Putamen (tissue), 1 donor: Measurements from ENCODE around the gene KIF1C.
A peak's percentile ranks its signal among the peaks of the same experiment; 100 is the strongest.

Experiments
- DNase-seq: peaks from one replicate; pipeline ENCODE4 v3.0.0-alpha.2; 2016; ENCODE audit warnings: low spot score

The KIF1C gene

DNA sequence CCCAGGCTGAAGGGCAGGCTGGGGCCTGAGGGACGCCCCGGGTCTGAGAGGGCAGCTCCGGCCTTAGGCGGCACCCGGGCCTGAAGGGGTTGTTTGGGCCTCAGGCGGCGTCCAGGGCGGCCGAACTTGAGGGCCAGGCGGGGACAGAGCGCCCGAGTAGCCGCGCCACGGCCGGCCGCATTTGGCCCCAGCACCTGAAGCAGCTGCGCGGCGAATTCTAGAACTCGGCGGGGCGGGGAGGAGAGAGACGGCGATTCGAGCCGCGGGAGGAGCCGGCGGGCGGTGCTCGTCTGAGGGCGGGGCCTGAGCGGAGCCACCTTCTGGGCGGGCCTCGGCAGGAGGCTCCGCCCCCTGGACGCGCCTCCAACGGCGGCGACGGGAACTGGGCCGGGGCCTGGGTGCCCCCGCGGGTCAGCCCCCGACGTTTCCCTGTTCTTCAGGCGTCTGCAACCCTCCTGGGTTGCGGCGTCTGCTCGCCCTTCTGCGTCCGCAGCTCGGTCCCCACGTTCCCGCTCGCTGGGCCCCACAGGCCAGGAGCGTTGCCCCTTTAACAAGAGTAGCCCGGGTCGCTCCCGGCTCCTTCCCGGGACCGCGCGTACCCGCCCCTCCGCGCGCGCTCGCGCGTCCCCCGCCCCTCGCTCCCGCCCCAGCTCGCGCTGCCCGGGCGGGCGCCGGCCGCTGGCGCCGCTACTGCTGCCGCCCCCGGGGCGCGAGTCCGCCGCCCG lies at the start of gene KIF1C, which contains the start of gene INCA1:
KIF1C (plus strand) TSS at position 649 of the 725 bp plus-strand sequence. CDS start 2,297 bp downstream, outside the sequence.
INCA1 (minus strand) TSS at position 221 of the 725 bp plus-strand sequence. CDS start 3,085 bp downstream, outside the sequence.
- peak; percentile 93 for DNase-seq

- peak; percentile 89 for DNase-seq
Measured at GRCh38 chr17:4948166-4948930, 49.4 kb upstream of the KIF1C start, which contains the start of gene PFN1. Gene PFN1, minus strand, starts transcription at chr17:4948530. Its CDS starts 136 bp downstream, at chr17:4948394.

- peak; percentile 88 for DNase-seq
Measured at GRCh38 chr17:4948931-4949320, 48.8 kb upstream of the KIF1C start.

DNA sequence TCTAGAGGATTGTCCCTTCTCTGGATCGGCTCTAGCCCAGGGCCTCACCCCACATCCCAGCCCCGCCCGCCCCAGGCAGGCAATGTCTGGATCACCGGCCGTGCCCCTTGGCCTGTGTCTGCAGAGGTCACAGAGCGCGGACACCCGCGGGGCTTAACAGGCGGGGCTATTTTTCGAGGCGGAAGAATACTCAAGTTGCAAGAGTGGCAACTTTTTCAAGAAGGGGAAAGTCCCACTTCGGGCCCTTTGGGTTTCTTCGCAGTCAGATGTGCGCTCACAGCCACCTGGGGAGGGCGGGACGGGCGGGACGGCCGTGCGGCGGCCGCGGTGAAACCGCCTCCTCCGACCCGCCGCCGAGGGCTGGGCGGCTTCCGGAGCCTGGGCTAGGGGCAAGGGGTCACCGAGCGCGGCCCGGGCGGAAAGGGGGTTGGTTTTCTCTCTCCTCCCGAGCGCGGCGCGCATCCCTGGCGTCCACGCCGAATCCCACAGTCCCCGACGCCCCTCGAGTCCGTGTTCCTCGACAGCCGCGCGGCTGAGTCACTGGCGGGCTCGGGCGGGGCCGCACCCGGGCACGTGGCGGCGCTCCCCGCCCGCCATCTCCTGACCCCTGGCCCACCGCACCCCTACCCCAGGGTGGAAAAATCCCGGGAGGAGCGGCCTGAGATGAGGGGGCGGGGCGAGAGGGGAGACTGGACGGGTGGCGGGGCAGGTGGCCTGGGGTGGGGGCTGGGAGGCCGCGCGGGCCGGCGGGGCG lies 48.3 kb upstream of the KIF1C start:
- no peak for DNase-seq

DNA sequence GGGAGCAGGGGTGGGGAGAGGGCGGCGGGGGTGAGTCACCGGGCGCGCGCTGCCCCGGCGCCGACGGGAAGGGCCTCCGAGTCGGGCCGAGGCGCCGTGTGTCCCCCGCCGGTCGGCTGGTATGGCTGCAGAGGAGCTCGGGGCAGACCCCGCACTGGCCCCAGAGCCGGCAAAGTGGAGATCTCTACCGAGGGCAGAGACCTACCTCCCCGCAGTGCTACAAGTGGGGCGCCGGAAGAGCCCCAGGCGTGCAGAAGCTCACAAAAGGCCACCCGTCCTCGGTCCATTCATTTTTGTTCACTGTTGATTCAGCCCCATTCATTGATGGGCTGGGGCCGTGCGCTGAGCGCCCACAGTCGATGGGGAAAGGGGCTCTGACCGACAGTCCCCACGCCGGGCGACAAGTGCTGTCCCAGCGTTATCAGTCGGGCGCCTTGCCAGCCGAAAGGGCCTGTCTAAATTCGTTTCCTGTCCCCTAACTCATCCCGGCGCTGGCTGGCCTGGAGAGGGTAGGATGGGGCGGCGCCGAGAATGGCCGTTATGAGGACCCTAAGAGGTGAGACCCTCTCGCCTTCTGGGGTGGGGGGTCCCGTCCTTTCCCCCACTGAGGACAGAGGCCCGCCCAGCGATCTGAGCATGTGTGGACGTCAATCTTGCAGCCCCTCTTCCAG lies 47.5 kb upstream of the KIF1C start:
- DNase-seq, result no peak

DNA sequence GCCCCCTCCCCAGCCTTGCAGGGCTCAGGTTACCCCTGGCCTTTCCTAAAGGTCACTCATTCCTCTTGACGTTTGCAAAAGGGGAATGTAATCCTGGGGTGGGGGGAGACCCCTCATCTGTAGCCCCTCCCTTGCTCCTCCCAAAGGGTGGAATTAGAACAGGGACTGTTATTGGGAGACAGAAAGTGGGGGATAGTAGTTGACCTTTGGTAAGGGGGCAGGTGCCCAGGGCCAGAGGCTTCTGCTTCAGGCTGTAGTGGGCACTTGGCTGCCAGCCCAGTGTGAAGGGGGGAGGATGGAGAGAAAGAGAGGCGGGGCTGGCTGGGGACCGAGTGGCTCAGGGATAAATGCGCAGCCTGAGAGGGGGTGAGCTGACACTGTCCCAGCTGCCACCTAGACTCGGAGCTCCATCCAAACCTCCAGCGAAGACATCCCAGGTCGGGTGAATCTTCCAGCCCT lies 47.0 kb upstream of the KIF1C start, which contains the start of gene ENO3:
ENO3 (plus strand) TSS at position 374 of the 459 bp plus-strand sequence. CDS start 711 bp downstream, outside the sequence.
- no peak for DNase-seq

DNA sequence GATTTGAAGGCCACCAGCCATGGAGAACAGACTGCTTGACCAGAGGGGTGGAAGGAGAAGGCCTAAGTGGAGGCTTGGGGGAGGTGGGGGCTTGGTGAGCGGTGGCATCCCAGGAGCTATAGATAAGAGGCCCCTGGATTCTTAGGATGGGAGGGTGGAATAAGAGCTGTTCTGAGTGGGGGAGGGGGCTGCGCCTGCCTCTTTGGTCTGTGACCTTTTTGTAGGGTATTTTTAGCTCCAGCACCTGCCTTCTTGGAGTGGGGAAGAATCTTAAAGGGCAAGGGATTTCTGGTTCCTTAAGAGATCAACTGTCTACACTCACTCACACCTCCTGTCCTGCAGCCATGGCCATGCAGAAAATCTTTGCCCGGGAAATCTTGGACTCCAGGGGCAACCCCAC lies 46.3 kb upstream of the KIF1C start:
- no peak for DNase-seq

DNA sequence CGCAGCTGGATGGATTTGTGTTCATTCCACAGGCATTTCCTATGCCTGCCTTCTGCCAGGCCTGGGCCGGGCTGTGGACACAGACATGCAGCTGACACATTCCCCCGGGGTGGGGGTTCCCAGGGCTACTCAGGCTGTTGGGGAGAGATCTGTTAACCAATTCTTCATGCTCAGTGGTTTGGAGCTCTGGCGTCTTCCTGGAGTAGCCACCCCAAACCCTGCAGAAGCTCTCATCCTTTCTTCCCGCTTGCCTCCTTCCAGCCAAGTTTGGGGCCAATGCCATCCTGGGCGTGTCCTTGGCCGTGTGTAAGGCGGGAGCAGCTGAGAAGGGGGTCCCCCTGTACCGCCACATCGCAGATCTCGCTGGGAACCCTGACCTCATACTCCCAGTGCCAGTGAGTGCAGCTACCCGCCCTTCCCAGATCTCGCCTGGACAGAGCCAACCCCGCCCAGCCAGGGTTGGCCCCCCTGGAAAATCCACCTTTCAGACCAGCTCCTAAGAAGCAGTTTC lies 44.2 kb upstream of the KIF1C start:
- no peak for DNase-seq

DNA sequence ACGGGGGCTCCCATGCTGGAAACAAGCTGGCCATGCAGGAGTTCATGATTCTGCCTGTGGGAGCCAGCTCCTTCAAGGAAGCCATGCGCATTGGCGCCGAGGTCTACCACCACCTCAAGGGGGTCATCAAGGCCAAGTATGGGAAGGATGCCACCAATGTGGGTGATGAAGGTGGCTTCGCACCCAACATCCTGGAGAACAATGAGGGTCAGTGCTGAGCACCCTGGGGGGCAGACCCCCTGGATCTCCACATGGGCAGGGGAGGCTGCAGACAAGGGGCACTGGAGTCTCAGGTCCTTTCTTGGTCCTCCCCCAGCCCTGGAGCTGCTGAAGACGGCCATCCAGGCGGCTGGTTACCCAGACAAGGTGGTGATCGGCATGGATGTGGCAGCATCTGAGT lies 42.7 kb upstream of the KIF1C start:
- no peak for DNase-seq

GRCh38 chr17:4956493-4957061 lies 41.2 kb upstream of the KIF1C start:
- no peak for DNase-seq

- DNase-seq, result no peak
Measured at GRCh38 chr17:4958102-4958501, 39.6 kb upstream of the KIF1C start.

DNA sequence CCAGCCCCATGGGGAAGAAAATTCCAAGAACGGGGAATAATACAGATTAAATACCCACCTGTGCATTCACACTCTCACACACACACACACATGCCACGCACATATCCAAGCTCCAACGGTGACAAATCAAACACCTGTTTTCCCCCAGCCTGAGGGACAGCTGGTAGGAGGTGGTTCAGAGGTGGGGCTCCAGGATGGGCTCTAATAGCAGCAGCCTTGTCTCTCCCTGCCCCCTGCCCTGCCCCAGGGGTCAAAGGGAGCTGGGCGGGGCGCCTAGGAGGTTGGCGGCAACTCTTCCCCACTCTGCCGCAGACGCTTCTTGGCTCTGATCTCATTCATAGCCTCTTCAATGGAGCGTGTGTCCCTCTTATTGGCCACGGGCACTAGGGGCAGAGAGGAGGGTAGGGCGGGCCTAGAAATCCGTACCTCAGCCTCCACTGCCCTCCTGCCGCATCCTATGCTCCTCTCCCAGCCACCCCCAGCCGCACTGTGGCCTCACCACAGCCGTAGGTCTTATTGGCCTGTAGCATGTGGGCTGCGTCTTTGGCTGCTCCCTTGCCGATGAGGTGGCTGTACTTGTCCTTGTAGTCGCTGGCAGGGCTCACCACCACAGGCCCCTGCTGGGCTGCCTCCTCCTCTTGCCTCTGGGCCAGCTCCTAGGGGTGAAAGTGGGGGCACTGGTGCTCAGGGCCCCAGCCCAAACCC lies 38.3 kb upstream of the KIF1C start:
- no peak for DNase-seq

GRCh38 chr17:4960279-4960922 lies 37.3 kb upstream of the KIF1C start:
- DNase-seq, result no peak

- DNase-seq, result no peak
Measured at GRCh38 chr17:4965311-4965986, 32.3 kb upstream of the KIF1C start.

DNA sequence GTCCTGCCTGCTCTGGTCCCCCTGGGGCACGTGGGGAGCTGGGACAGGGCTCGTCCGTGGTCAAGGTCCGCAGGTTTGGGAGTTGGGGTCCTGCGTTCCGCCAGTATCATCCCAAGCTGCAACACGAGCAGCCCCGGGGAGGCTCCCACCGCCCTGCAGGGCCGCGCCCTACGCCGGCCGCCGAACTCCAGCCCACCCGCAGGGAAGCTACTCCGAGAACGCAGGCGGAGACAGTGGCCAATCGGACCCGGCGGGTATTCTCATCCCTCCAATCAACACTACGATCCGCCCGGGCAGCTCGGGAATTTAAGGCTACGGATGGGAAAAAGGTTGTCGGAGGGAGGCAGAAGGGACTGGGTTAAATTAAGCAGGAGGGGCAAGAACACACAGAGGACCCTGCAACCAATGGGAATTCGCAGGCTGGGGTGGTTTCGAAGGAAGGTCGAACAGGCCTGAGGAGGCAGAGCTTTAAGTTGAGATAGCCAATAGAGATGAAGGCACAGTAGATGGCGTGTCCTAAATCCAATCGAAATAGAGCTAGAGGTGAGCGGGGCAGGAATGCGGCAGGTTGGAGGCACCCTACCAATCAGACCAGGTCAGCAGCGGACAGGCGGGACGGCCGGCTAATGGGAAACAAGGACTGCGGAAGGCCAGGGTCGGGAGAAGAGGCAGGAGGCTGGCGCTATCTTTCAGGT lies 30.8 kb upstream of the KIF1C start:
- DNase-seq, result peak; percentile 100

GRCh38 chr17:4967539-4968485 lies 29.9 kb upstream of the KIF1C start, which contains the start of gene SPAG7:
Gene SPAG7, minus strand, starts transcription at chr17:4967817. Its CDS starts 13 bp downstream, at chr17:4967804.
- peak; percentile 97 for DNase-seq

- no peak for DNase-seq
Measured at GRCh38 chr17:4968486-4969046, 29.2 kb upstream of the KIF1C start.
